ENCODE data around the gene SH3RF2. TPM values are rescaled to one million over a fixed set of nuclear protein-coding genes. Genes with fewer than 3 reads are reported as not detected.

SH3RF2 gene
- total RNA-seq, 4 donors from 2014 or later: 19.2 to 97.1 (median 39.1) TPM

DNA sequence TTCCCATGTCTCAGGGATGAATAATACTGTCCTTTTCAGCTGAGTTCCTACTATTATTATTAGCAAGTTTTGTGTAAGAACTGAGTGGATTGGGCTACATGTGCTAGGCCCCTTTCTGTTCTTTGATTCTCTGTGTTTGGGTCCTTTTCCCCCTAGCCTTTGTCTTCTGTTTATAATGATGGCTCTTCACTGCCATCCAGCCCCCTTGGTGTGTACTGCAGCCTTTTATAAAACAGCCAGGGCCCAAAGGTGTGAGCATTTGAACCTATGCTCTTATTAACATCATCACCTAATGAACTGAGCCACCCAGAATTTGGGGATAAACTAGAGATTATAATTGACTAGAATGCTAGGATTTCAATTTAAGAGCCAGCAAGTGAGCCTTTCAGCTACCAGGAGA lies 116.4 kb downstream of the SH3RF2 start:
- H3K9me3 ChIP-seq: no peaks in the 10 kb centered on the region
- TF ChIP-seq, protein P1, sequence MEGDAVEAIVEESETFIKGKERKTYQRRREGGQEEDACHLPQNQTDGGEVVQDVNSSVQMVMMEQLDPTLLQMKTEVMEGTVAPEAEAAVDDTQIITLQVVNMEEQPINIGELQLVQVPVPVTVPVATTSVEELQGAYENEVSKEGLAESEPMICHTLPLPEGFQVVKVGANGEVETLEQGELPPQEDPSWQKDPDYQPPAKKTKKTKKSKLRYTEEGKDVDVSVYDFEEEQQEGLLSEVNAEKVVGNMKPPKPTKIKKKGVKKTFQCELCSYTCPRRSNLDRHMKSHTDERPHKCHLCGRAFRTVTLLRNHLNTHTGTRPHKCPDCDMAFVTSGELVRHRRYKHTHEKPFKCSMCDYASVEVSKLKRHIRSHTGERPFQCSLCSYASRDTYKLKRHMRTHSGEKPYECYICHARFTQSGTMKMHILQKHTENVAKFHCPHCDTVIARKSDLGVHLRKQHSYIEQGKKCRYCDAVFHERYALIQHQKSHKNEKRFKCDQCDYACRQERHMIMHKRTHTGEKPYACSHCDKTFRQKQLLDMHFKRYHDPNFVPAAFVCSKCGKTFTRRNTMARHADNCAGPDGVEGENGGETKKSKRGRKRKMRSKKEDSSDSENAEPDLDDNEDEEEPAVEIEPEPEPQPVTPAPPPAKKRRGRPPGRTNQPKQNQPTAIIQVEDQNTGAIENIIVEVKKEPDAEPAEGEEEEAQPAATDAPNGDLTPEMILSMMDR (IDR thresholded peaks at IDR 0.05 in 4 of 5, conservative IDR thresholded peaks at IDR 0.05 in 1 of 5): no peak
- TF ChIP-seq POLR2A (IDR thresholded peaks at IDR 0.05): no peak
- ATAC-seq (no peak), DNase-seq (no peak)
- H3K4me3 ChIP-seq: no peak overlapping the region
- in situ Hi-C loops (cut with MboI; ENCODE audit: low sequenced_read_pairs in 4 of 4) (loop anchor here (10.0 to 25.0 kb wide), 3 partner anchors 138 to 1848 kb away; no protein-coding TSS in a partner anchor), intact Hi-C loops (cut with DNase I; ENCODE audit: low total_unique reads) (loop anchor here (5.0 kb wide), 1 partner anchor 1850 kb away; no protein-coding TSS in a partner anchor)
- H3K27ac ChIP-seq: no peak overlapping the region
- peaks cover 0 to 4% of the 10 kb centered on the region in 2 donors for H3K4me1 ChIP-seq
- no peaks in the 10 kb centered on the region for H3K27me3 ChIP-seq
- no peaks in the 10 kb centered on the region for H3K36me3 ChIP-seq

DNA sequence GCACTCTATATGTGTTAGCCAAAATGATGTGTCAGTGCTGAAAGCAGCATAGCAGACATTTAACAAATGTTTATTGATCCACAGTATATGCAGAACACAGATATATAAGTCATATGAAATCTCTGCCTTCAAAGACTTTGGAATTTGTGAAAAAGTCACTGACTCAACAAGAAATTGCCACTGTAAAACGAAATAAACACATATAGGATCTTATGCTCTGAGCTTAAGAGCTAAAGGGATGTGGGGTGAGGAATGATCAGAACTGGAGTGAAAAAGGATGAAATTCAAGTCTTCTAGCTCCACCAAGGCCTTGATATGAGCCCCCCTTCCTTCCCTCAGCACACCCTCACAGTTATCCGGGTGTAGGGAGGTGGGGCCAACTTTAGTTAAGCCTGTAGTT lies 119.1 kb downstream of the SH3RF2 start:
- DNase-seq (no peak), ATAC-seq (no peak)
- no peak for TF ChIP-seq POLR2A (IDR thresholded peaks at IDR 0.05)
- TF ChIP-seq, protein P1 (IDR thresholded peaks at IDR 0.05 in 4 of 5, conservative IDR thresholded peaks at IDR 0.05 in 1 of 5): no peak
- peaks cover 0 to 3% of the 10 kb centered on the region in 2 donors for H3K36me3 ChIP-seq
- H3K4me3 ChIP-seq: no peak overlapping the region
- no peaks in the 10 kb centered on the region for H3K9me3 ChIP-seq
- intact Hi-C loops (cut with DNase I; ENCODE audit: low total_unique reads): no loop called here
- H3K4me1 ChIP-seq: peaks cover 0 to 3% of the 10 kb centered on the region in 2 donors
- H3K27me3 ChIP-seq: no peaks in the 10 kb centered on the region
- in situ Hi-C loops (cut with MboI; ENCODE audit: low sequenced_read_pairs in 4 of 4): loop anchor here (10.0 to 25.0 kb wide), 3 partner anchors 141 to 1851 kb away; no protein-coding TSS in a partner anchor
- H3K27ac ChIP-seq: no peak overlapping the region

DNA sequence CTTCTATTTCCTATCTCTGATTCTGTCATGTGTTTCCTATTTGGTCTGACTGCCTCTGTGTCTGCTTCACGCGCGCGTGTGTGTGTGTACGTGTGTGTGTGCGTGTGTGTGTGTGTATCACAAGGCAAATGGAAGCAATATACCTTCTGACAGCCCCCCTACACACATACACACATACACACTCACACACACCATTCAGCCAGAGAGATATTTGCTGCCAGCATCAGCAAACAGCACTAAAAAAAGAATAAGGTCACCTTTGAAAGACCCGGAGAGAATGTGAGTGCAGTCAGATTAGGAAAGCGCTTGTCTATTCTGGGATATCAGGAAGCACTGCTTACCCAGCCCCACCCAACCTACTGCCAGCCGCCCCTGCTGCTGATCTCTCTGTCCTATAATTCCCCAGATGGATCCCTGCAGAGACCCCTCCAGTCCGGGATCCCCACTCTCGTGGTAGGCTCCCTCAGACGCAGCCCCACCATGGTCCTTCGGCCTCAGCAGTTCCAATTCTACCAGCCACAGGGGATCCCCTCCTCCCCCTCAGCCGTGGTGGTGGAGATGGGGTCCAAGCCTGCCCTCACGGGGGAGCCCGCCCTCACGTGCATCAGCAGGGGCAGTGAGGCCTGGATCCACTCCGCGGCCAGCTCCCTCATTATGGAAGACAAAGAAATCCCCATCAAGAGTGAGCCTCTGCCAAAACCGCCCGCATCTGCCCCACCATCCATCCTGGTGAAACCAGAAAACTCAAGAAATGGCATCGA lies 123.3 kb downstream of the SH3RF2 start:
- H3K27ac ChIP-seq: no peak overlapping the region
- no peak for DNase-seq
- no peaks in the 10 kb centered on the region for H3K27me3 ChIP-seq
- no peak for TF ChIP-seq POLR2A (IDR thresholded peaks at IDR 0.05)
- TF ChIP-seq, protein P1 (IDR thresholded peaks at IDR 0.05 in 4 of 5, conservative IDR thresholded peaks at IDR 0.05 in 1 of 5): no peak
- H3K36me3 ChIP-seq: peaks cover 0 to 5% of the 10 kb centered on the region in 2 donors
- intact Hi-C loops (cut with DNase I; ENCODE audit: low total_unique reads) (no loop called here), in situ Hi-C loops (cut with MboI; ENCODE audit: low sequenced_read_pairs in 4 of 4) (loop anchor here (10.0 to 25.0 kb wide), 3 partner anchors 145 to 1855 kb away; no protein-coding TSS in a partner anchor)
- H3K4me3 ChIP-seq: no peak overlapping the region
- H3K9me3 ChIP-seq: no peaks in the 10 kb centered on the region
- no peak for ATAC-seq
- H3K4me1 ChIP-seq: peaks cover 0 to 3% of the 10 kb centered on the region in 2 donors

DNA sequence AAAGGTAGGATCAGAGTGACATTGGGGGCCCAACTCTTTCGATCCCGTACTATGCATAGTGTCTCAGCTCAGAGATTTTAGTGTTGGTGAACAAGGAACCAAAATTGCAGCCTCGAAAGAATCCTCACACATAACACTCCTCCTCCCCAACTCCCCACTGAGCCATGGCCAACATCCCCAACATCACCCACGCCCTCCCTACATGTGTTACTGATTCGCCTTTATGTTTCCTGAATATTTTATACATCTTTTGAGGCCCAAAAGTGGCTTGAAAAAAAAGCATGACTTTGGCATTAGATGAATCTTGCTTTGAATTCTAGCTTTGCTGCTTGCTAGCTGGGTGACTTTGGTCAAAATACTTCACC lies 123.8 kb downstream of the SH3RF2 start:
- no peaks in the 10 kb centered on the region for H3K27me3 ChIP-seq
- H3K4me3 ChIP-seq: no peak overlapping the region
- intact Hi-C loops (cut with DNase I; ENCODE audit: low total_unique reads) (no loop called here), in situ Hi-C loops (cut with MboI; ENCODE audit: low sequenced_read_pairs in 4 of 4) (loop anchor here (25.0 kb wide), 1 partner anchor 373 kb away; no protein-coding TSS in a partner anchor)
- H3K27ac ChIP-seq: no peak overlapping the region
- TF ChIP-seq POLR2A (IDR thresholded peaks at IDR 0.05): no peak
- TF ChIP-seq, protein P1 (IDR thresholded peaks at IDR 0.05 in 4 of 5, conservative IDR thresholded peaks at IDR 0.05 in 1 of 5): no peak
- H3K4me1 ChIP-seq: peaks cover 0 to 3% of the 10 kb centered on the region in 2 donors
- H3K36me3 ChIP-seq: peaks cover 0 to 5% of the 10 kb centered on the region in 2 donors
- no peaks in the 10 kb centered on the region for H3K9me3 ChIP-seq
- DNase-seq: no peak
- ATAC-seq: no peak
